K562 (cell line): ENCODE results near the gene ZNF451. TPM values are rescaled to one million over a fixed set of nuclear protein-coding genes. Genes with fewer than 3 reads are reported as not detected.

Source experiments
- ATAC-seq: fragments of 200-7000 bp; cut with Tn5 transposase; 3 replicates; pipeline ENCODE4 v1.9.1; 2020; ENCODE audit warnings: moderate library complexity
- BruUV-seq: library from RNA; stranded (reverse); fragments of 400-500 nt; replicated peaks from 2 replicates; lab custom pipeline; 2021; lab: Mats Ljungman, UMichigan
- CTCF ChIA-PET: fragments of 300-600 bp; formaldehyde crosslinking; extraction: SDS; loops from one replicate; lab custom pipeline; 2021; ENCODE audit warnings: low intra/inter-chr PET ratio; lab: Yijun Ruan, JAX
- POLR2A ChIA-PET: fragments of 300-600, 350-650 bp; sonication (Branson Sonifier 250); formaldehyde crosslinking; extraction: SDS; loops from one replicate; lab custom pipeline; 2021; ENCODE audit warnings: antibody characterized with exemption, inconsistent platforms; lab: Yijun Ruan, JAX
- DNase-seq, 4 experiments: peaks; one replicate each; pipeline versions ENCODE4 v3.0.0 to v3.0.0-alpha.2; 2011 to 2018; ENCODE audit warnings: low spot score in 3 of 4, mixed read lengths in 3 of 4; ENCODE audit errors: extremely low read depth in 1 of 4
- FAIRE-seq: peaks from 2 replicates; lab custom pipeline; 2011; peaks lifted over from hg19 to GRCh38; lab: Jason Lieb, UNC
- H2AFZ ChIP-seq: 2 replicates; pipeline ENCODE4 v1.6.0; 2011; ENCODE audit warnings: low read depth, low read length, control low read depth, inconsistent platforms
- H3K27ac ChIP-seq: fragments of 200-600 bp; 3 replicates; pipeline ENCODE4 v1.8.0; 2011; ENCODE audit warnings: low read depth, mild to moderate bottlenecking, control low read depth, inconsistent platforms, low read length, moderate library complexity, mixed read lengths; ENCODE audit errors: extremely low read depth
- H3K27me3 ChIP-seq, 2 experiments: fragments of 300-600 bp in 1 of 2; 2 replicates in 1 of 2; 3 replicates in 1 of 2; pipeline versions ENCODE4 v1.6.0 to v1.8.0; 2011; ENCODE audit warnings: inconsistent platforms in 2 of 2, low read length in 2 of 2, mild to moderate bottlenecking in 1 of 2, mixed read lengths in 1 of 2, moderate library complexity in 1 of 2; ENCODE audit not compliant: control insufficient read depth in 2 of 2, insufficient read depth in 2 of 2
- H3K36me3 ChIP-seq: fragments of 300-600 bp; 3 replicates; pipeline ENCODE4 v1.8.0; 2011; ENCODE audit warnings: mild to moderate bottlenecking, low read length, inconsistent platforms; ENCODE audit not compliant: control insufficient read depth, insufficient read depth
- H3K4me1 ChIP-seq, 2 experiments: fragments of 200-600 bp in 1 of 2; replicated peaks in 1 of 2; 2 replicates in 1 of 2; 3 replicates in 1 of 2; pipeline versions ENCODE4 v1.5.1 to v1.8.0; 2011; ENCODE audit warnings: inconsistent platforms in 2 of 2, low read length in 2 of 2, mild to moderate bottlenecking in 1 of 2, mixed read lengths in 1 of 2, moderate library complexity in 1 of 2; ENCODE audit not compliant: control insufficient read depth in 2 of 2, insufficient read depth in 2 of 2
- H3K4me2 ChIP-seq: 2 replicates; pipeline ENCODE4 v1.6.1; 2011; ENCODE audit warnings: low read length, control low read depth, inconsistent platforms, mixed read lengths; ENCODE audit not compliant: insufficient read depth
- H3K4me3 ChIP-seq: fragments of 200-600 bp; sonication (generic), shearing (Covaris generic); 2 replicates; pipeline ENCODE4 v1.5.1; 2016; ENCODE audit warnings: control low read depth, inconsistent platforms
- H3K79me2 ChIP-seq: fragments of 200-600 bp; 3 replicates; pipeline ENCODE4 v1.8.0; 2011; ENCODE audit warnings: low read length, inconsistent platforms; ENCODE audit not compliant: control insufficient read depth, insufficient read depth
- H3K9ac ChIP-seq, 2 experiments: 2 replicates each; pipeline versions ENCODE4 v1.6.0 to v1.6.1; 2011; ENCODE audit warnings: low read depth in 2 of 2, low read length in 2 of 2, control low read depth in 1 of 2, inconsistent platforms in 1 of 2, mild to moderate bottlenecking in 1 of 2, mixed read lengths in 1 of 2; ENCODE audit not compliant: insufficient read depth in 1 of 2
- H3K9me1 ChIP-seq: one replicate; pipeline ENCODE4 v1.6.0; 2011; ENCODE audit warnings: inconsistent platforms, mild to moderate bottlenecking, low read length, moderate library complexity; ENCODE audit not compliant: control insufficient read depth, insufficient read depth
- H3K9me3 ChIP-seq: replicated peaks from 2 replicates; pipeline ENCODE4 v1.5.1; 2011; ENCODE audit warnings: low read depth, low read length, inconsistent platforms; ENCODE audit not compliant: control insufficient read depth, insufficient read depth
- H4K20me1 ChIP-seq: replicated peaks from 2 replicates; pipeline ENCODE4 v1.6.1; 2011; ENCODE audit warnings: low read length, inconsistent platforms, mixed read lengths; ENCODE audit not compliant: control insufficient read depth, insufficient read depth
- CHD2 ChIP-seq: IDR thresholded peaks from 2 replicates; pipeline ENCODE4 v1.6.1; 2011; ENCODE audit warnings: low read depth, low read length
- EHMT2 ChIP-seq: fragments of 450-650 bp; IDR thresholded peaks from 2 replicates; pipeline ENCODE4 v1.6.1; 2018; ENCODE audit warnings: antibody characterized with exemption
- FUS ChIP-seq: fragments of 200-400 bp; formaldehyde crosslinking; optimal IDR thresholded peaks from 2 replicates; pipeline ENCODE3; 2017; ENCODE audit warnings: low read depth, low read length
- HIVEP1 ChIP-seq: fragments of 250-450 bp; sonication (Bioruptor Pico); IDR thresholded peaks from 2 replicates; pipeline ENCODE4 v1.4.0; 2020; ENCODE audit warnings: mild to moderate bottlenecking
- NFIC ChIP-seq: fragments of 450-650 bp; IDR thresholded peaks from 2 replicates; pipeline ENCODE4 v1.6.1; 2017; ENCODE audit warnings: mild to moderate bottlenecking, inconsistent platforms
- POLR2A ChIP-seq: fragments of 450-650 bp; conservative IDR thresholded peaks from 2 replicates; pipeline ENCODE4 v1.6.1; 2016
- POLR2G ChIP-seq: fragments of 200-400 bp; formaldehyde crosslinking; IDR thresholded peaks from 2 replicates; pipeline ENCODE4 v1.6.1; 2017; ENCODE audit warnings: low read depth, mild to moderate bottlenecking, antibody characterized with exemption, low read length, moderate library complexity
- RBM22 ChIP-seq: fragments of 200-400 bp; formaldehyde crosslinking; IDR thresholded peaks from 2 replicates; pipeline ENCODE4 v1.6.1; 2018; ENCODE audit warnings: low read length, low read depth; ENCODE audit not compliant: poor library complexity, severe bottlenecking
- WGBS: fragments of 100-300 bp; shearing (Covaris generic); methylation state at CpG from one replicate; pipeline ENCODE4 v1.1.6; 2016; ENCODE audit warnings: low coverage, mixed read lengths; ENCODE audit not compliant: insufficient coverage; ENCODE audit errors: missing lambda C conversion rate; 5-methylcytosine and 5-hydroxymethylcytosine counted together
- in situ Hi-C: fragments of 300-500 bp; cut with MboI; formaldehyde crosslinking; loops from 4 replicates; pipeline ENCODE4 v1.15.0; 2018; ENCODE audit warnings: inconsistent platforms, mixed read lengths
- intact Hi-C: fragments of 100-400 bp; cut with micrococcal nuclease; formaldehyde crosslinking; loops from 2 replicates; pipeline ENCODE4 v1.14.2; 2022
- polyA plus RNA-seq, 8 experiments: library from polyadenylated mRNA; depleted of rRNA in 4 of 8; stranded (reverse) in 5 of 8; unstranded in 3 of 8; fragments of >200 nt; fragmentation: Nextera tagmentation in 2 of 8; fragmentation: Illumina TruSeq in 1 of 8; extraction: Ambion mirVana in 2 of 8; extraction: Trizol in 1 of 8; gene quantifications; 2 replicates each; pipeline versions ENCODE4 v1.2.1 to v1.2.3, GENCODE V29; 2011 to 2014; ENCODE audit warnings: inconsistent platforms in 1 of 8, missing spikeins in 1 of 8
- total RNA-seq, 7 experiments: library from RNA; depleted of rRNA in 6 of 7; stranded (reverse); fragments of >200 nt in 6 of 7; fragmentation: Illumina TruSeq in 2 of 7; extraction: Trizol in 2 of 7; gene quantifications; 2 replicates each; pipeline versions ENCODE4 v1.2.1 to v1.2.3, GENCODE V29; 2011 to 2021; ENCODE audit warnings: low replicate concordance in 1 of 7

ZNF451 gene
- total and polyA plus RNA-seq, 9 of the 15 experiments (the other 6 are each of a cell fraction or from before 2014, with no cell fraction given) = 16.1 to 74.3 (median 38.3) TPM

DNA sequence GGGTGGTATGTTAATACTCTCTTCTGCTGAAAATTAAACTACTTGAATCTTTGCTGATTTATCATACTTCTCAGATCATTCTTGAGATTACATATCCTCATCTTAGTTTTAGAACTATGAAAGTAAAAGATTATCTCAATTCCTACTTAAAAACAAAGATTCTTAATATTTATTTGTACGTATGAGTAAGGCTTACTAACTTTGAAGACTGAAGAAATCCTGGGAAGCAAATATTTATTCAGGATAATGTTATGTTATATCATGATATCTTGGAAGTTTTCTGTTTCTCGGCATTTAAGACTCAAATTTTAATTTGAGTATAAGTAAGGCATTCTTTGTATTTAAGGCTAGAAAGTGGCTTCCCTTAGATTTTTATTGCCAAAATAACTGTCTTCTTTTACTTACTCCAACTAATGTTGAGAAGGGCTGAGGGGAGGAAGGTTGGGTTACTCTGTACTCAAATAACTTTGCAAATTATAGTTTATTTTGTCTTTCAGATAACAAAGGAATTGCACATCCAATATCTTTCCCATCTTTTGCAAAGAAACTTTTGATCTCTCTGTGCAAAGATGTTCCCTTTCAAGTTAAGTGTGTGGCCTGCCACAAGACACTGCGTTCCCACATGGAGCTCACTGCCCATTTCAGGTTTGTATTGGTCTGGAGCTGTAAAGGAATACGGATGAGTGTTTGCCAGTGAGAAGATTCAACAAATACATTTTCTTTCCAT lies 51.6 kb downstream of the ZNF451 start:
- CTCF ChIA-PET = no interaction called here
- Histone ChIP-seq H3K9me3 (no peaks in the 10 kb centered on the region), H3K9ac (no peak overlapping the region), H3K27ac (no peak overlapping the region), H3K36me3 (peaks cover 64% of the 10 kb centered on the region), H3K9me1 (no peaks in the 10 kb centered on the region), H4K20me1 (no peaks in the 10 kb centered on the region), H3K4me2 (no peak overlapping the region), H3K4me1 (no peaks in the 10 kb centered on the region), H2AFZ (no peak overlapping the region), H3K79me2 (no peaks in the 10 kb centered on the region), H3K27me3 (no peaks in the 10 kb centered on the region), H3K4me3 (no peak overlapping the region)
- DNase-seq (no peak), FAIRE-seq (no peak), ATAC-seq (no peak)
- BruUV-seq = no TSS peak
- intact Hi-C loops (no loop called here), in situ Hi-C loops (no loop called here)
- TF ChIP-seq POLR2A (0 out of 2 replicates have a peak, but pooled peaks have one; percentile 15), HIVEP1 (CRISPR knock-in tag) (no peak)
- POLR2A ChIA-PET = interaction anchor here (1.4 kb wide), 1 partner anchor 7 kb away, joined by 7 read pairs; no protein-coding TSS in a partner anchor
- WGBS = 96% methylated on average over 4 of the region's 4 CpGs

DNA sequence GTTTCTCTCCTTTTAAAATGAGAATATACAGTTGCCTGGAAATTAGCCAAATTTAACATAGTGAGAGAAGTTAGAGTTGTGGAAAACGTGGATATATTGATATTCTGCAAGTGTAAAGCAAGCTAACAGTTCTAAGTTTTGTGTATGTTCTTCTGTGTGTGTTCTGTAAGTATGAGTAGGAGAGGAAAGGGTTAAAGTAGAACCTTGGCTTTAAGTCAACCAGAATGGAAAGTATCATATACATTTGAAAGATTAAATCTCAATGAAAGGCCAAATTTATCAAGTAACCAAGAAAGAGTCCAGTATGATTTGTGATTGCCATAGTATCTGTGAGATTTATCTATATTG lies 52.2 kb downstream of the ZNF451 start:
- ChIA-PET POLR2A (interaction anchor here (1.4 kb wide), 1 partner anchor 8 kb away, joined by 7 read pairs; no protein-coding TSS in a partner anchor), CTCF (no interaction called here)
- no peaks in the 10 kb centered on the region for H3K27me3 ChIP-seq
- no peak overlapping the region for H3K4me2 ChIP-seq
- WGBS = 64% methylated on average over 1 of the region's 1 CpG
- TF ChIP-seq RBM22 (peak; percentile 39), EHMT2 (no peak), NFIC (0 out of 2 replicates have a peak, but pooled peaks have one; percentile 4), FUS (peak; percentile 29), POLR2G (0 out of 2 replicates have a peak, but pooled peaks have one; percentile 11), CHD2 (no peak)
- no peaks in the 10 kb centered on the region for H3K79me2 ChIP-seq
- ATAC-seq (no peak), DNase-seq (no peak), FAIRE-seq (no peak)
- BruUV-seq = no TSS peak
- no peaks in the 10 kb centered on the region for H3K9me1 ChIP-seq
- in situ Hi-C loops (no loop called here), intact Hi-C loops (no loop called here)
- no peaks in the 10 kb centered on the region for H3K4me1 ChIP-seq
- no peaks in the 10 kb centered on the region for H3K9me3 ChIP-seq
- no peak overlapping the region for H3K27ac ChIP-seq
- no peak overlapping the region for H2AFZ ChIP-seq
- peaks cover 63% of the 10 kb centered on the region for H3K36me3 ChIP-seq
- no peaks in the 10 kb centered on the region for H4K20me1 ChIP-seq
- no peak overlapping the region for H3K9ac ChIP-seq
- no peak overlapping the region for H3K4me3 ChIP-seq
